Breast epithelium (tissue), 4 donors: ENCODE results near the gene DUOXA2. TPM values are rescaled to one million over a fixed set of nuclear protein-coding genes. Genes with fewer than 3 reads are reported as not detected.
A peak's percentile ranks its signal among the peaks of the same experiment; 100 is the strongest.

Experiments used
- DNase-seq, 2 donors: peaks; one replicate each; pipeline ENCODE4 v3.0.0-alpha.2; 2019; ENCODE audit warnings: low spot score in 2 of 2
- H3K27ac ChIP-seq, 2 donors: fragments of 200-600 bp; sonication (generic) in 1 of 2; one replicate each; pipeline ENCODE4 v1.5.1; 2016 to 2019; ENCODE audit warnings: mild to moderate bottlenecking in 1 of 2
- H3K27me3 ChIP-seq, 2 donors: fragments of 200-600 bp; sonication (generic) in 1 of 2; one replicate each; pipeline versions ENCODE4 v1.5.1 to v1.6.0; 2017 to 2019; ENCODE audit warnings: control low read depth in 1 of 2, mild to moderate bottlenecking in 1 of 2
- H3K36me3 ChIP-seq: fragments of 200-600 bp; one replicate; pipeline ENCODE4 v1.5.1; 2019
- H3K4me1 ChIP-seq, 2 donors: fragments of 200-600 bp; sonication (generic); one replicate each; pipeline ENCODE4 v1.5.1; 2016 to 2019; ENCODE audit warnings: control low read depth in 1 of 2
- H3K4me3 ChIP-seq, 3 donors: fragments of 200-600 bp; sonication (generic); 1 replicate in 2 of 3; 2 replicates in 1 of 3; pipeline ENCODE4 v1.5.1; 2016 to 2019; ENCODE audit warnings: mild to moderate bottlenecking in 3 of 3, moderate library complexity in 2 of 3
- H3K9me3 ChIP-seq, 2 donors: fragments of 200-600 bp; sonication (generic) in 1 of 2; one replicate each; pipeline ENCODE4 v1.5.1; 2016 to 2019; ENCODE audit warnings: control low read depth in 1 of 2
- POLR2A ChIP-seq: fragments of 450-650 bp; IDR thresholded peaks from one replicate; pipeline ENCODE4 v1.6.1; 2016; ENCODE audit warnings: antibody characterized with exemption, mild to moderate bottlenecking, moderate library complexity
- POLR2AphosphoS5 ChIP-seq, 3 donors: sonication (generic); formaldehyde crosslinking; IDR thresholded peaks; one replicate each; pipeline ENCODE4 v1.6.1; 2017; ENCODE audit warnings: antibody characterized with exemption in 3 of 3
- intact Hi-C: fragments of 100-400 bp; cut with DNase I; formaldehyde crosslinking; loops from one replicate; pipeline ENCODE4 v1.15.1; 2023; ENCODE audit warnings: low total_unique reads
- total RNA-seq, 3 donors: library from RNA; depleted of rRNA; stranded (reverse); fragments of >200 nt; gene quantifications; one replicate each; pipeline ENCODE4 v1.1.0, GENCODE V29; 2016
- TF ChIP-seq, protein P1 (sequence below), 3 donors: fragments of 450-650 bp; IDR thresholded peaks; one replicate each; pipeline ENCODE4 v1.5.1; 2016 to 2017; ENCODE audit warnings: antibody characterized with exemption in 3 of 3, mild to moderate bottlenecking in 3 of 3, moderate library complexity in 3 of 3

Gene DUOXA2
- total RNA-seq, 3 donors from 2014 or later, result 0.33 TPM; not detected in 2

DNA sequence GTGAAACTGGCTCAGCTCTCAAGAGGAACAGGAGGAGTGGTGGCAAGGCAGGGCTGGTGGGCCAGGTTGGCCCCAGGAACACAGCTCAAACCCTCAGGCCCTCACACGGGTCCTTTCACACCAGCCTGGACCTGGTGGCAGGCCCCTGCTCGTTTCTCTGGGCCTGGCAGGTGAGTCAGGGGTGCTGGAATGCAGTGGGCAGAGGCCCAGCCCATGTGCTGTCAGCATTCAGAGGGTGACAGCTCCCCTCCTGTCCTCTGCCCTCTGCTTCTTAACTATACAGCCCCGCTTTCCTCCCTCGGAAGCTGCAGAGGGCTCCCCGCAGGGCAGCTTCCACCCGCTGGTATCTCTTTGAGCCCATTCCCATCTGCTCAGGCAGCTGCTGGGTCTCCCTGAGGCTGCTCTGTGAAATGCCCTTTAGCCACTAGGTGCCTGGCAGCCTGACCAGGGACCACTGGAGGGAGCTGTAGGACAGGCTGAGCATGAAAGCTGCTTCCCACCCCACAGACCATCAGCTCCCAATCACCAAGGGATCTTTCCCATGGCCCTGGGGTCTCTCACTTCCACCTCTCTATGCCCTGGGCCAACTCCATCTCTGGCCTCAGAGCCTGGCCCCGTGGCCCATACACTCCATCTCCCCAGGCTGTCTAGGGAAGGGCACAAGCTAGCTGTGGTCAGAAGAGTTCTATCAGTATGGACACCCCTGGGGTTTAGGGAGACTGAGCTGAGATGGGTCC, 48.8 kb downstream of the DUOXA2 start:
- Histone ChIP-seq H3K36me3 (no peaks in the 10 kb centered on the region), H3K4me1 (no peaks in the 10 kb centered on the region), H3K4me3 (no peak overlapping the region), H3K27me3 (no peaks in the 10 kb centered on the region), H3K27ac (peak overlapping the region; percentile 58 to 69), H3K9me3 (no peaks in the 10 kb centered on the region)
- TF ChIP-seq, protein P1, sequence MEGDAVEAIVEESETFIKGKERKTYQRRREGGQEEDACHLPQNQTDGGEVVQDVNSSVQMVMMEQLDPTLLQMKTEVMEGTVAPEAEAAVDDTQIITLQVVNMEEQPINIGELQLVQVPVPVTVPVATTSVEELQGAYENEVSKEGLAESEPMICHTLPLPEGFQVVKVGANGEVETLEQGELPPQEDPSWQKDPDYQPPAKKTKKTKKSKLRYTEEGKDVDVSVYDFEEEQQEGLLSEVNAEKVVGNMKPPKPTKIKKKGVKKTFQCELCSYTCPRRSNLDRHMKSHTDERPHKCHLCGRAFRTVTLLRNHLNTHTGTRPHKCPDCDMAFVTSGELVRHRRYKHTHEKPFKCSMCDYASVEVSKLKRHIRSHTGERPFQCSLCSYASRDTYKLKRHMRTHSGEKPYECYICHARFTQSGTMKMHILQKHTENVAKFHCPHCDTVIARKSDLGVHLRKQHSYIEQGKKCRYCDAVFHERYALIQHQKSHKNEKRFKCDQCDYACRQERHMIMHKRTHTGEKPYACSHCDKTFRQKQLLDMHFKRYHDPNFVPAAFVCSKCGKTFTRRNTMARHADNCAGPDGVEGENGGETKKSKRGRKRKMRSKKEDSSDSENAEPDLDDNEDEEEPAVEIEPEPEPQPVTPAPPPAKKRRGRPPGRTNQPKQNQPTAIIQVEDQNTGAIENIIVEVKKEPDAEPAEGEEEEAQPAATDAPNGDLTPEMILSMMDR (IDR thresholded peaks at IDR 0.05), result peak; percentile 29 to 89 (median 79)
- TF ChIP-seq POLR2AphosphoS5 (IDR thresholded peaks at IDR 0.05), result no peak
- DNase-seq, result peak in 1 of 2 donors; percentile 79
- intact Hi-C loops, result no loop called here

DNA sequence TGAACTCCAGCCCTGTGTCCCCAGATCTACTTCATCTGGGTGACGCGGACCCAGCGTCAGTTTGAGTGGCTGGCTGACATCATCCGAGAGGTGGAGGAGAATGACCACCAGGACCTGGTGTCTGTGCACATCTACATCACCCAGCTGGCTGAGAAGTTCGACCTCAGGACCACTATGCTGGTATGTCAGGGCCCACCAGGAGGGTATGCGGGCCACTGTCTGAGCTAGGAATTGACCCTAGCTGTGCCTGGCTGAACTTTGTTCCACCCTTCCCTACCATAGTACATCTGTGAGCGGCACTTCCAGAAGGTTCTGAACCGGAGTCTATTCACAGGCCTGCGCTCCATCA, 49.4 kb downstream of the DUOXA2 start:
- Histone ChIP-seq H3K36me3 (no peaks in the 10 kb centered on the region), H3K4me3 (no peak overlapping the region), H3K27me3 (no peaks in the 10 kb centered on the region), H3K9me3 (no peaks in the 10 kb centered on the region), H3K4me1 (no peaks in the 10 kb centered on the region), H3K27ac (peak overlapping the region; percentile 58 to 69)
- no peak for DNase-seq
- TF ChIP-seq POLR2AphosphoS5 (IDR thresholded peaks at IDR 0.05) (no peak), POLR2A (no peak)
- TF ChIP-seq, protein P1 (IDR thresholded peaks at IDR 0.05), result no peak
- intact Hi-C loops, result no loop called here

DNA sequence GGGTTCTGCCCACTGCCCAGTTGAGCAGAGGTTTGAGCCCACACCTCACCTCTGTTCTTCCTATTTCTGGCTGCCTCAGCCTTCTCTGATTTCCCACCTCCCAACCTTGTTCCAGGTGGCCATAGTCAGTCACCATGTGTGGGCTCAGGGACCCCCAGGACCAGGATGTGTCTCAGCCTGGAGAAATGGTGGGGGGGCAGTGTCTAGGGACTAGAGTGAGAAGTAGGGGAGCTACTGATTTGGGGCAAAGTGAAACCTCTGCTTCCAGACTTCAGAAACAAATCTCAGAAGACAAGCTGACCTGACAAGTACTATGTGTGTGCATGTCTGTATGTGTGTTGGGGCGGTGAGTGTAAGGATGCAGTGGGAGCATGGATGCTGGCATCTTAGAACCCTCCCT, 50.8 kb downstream of the DUOXA2 start:
- Histone ChIP-seq H3K4me1 (no peaks in the 10 kb centered on the region), H3K27me3 (no peaks in the 10 kb centered on the region), H3K4me3 (no peak overlapping the region), H3K9me3 (no peaks in the 10 kb centered on the region), H3K27ac (no peak overlapping the region), H3K36me3 (no peaks in the 10 kb centered on the region)
- no peak for TF ChIP-seq POLR2AphosphoS5 (IDR thresholded peaks at IDR 0.05)
- TF ChIP-seq, protein P1 (IDR thresholded peaks at IDR 0.05), result no peak
- no peak for TF ChIP-seq POLR2A
- intact Hi-C loops, result no loop called here
- DNase-seq, result no peak

DNA sequence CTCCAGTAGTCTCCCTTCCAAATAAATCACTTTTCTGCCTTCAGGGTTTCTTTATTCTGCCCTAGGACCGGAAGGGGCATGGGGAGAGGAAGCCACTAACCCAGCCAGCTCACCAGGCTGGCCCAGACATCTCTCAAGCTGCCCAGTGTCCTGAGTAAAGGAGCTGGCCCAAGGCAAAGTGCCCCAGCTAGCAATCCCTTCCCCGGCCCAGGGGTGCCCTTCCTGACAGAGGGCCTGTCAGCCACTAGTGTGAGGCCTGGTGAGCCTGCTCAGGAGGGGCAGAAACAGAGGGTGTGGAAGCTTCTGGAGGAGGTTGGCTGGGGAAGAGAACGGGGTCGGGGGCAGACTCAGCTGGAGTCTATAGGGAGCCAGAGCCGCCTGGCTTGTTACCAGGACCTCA, 51.4 kb downstream of the DUOXA2 start:
- Histone ChIP-seq H3K27ac (peak overlapping the region in 1 of 2 donors; percentile 99), H3K4me3 (no peak overlapping the region), H3K4me1 (no peaks in the 10 kb centered on the region), H3K27me3 (no peaks in the 10 kb centered on the region), H3K9me3 (no peaks in the 10 kb centered on the region), H3K36me3 (no peaks in the 10 kb centered on the region)
- no peak for TF ChIP-seq POLR2AphosphoS5 (IDR thresholded peaks at IDR 0.05)
- TF ChIP-seq, protein P1 (IDR thresholded peaks at IDR 0.05), result no peak
- TF ChIP-seq POLR2A, result no peak
- no peak for DNase-seq
- intact Hi-C loops, result no loop called here

DNA sequence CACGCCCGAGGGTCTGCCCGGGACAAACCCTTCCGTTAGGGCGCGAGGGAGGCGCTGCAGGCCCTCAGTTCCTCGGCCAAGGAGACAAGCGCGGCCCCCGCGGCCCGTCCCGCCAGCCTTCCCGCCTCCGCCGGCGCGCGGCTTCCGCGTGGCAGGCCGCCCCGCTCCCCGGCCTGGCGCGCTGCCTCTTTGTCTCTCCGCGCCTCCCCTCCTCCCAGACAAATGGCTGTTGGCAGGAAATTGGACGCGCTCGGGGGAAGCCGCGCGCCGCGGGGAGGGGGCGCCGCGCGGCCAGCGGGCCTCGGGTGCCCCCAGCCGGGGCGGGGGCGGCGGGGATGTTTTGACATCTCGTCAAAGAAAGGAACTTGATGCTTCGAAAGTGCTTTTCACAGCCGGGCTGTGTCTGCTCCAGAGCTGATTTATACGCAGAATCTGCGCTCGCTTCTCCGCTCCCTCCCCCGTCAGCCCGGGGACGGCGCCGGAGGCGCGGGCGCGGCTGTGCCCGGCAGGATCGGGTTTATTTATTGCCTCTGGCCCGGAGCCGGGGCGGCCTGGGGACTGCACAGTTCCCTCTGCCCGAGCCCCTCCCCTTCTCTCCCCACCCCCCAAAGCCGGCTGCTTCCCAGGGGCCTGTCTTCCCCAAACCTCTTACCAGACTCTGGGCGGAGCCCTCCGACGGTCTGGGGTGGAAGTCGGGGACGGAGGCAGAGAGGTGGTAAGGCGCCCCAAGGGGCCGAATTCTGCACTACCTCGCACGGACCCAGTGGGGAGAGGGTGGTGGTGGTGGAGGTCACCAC, 52.9 kb downstream of the DUOXA2 start:
- Histone ChIP-seq H3K9me3 (no peaks in the 10 kb centered on the region), H3K36me3 (no peaks in the 10 kb centered on the region), H3K27ac (peak overlapping the region; percentile 97 to 99), H3K4me1 (no peaks in the 10 kb centered on the region), H3K4me3 (peak overlapping the region; percentile 55 to 92 (median 77)), H3K27me3 (no peaks in the 10 kb centered on the region)
- intact Hi-C loops, result no loop called here
- TF ChIP-seq POLR2AphosphoS5 (IDR thresholded peaks at IDR 0.05) (no peak), POLR2A (peak; percentile 43)
- TF ChIP-seq, protein P1 (IDR thresholded peaks at IDR 0.05), result peak; percentile 64 to 78 (median 65)
- peak; percentile 77 to 83 for DNase-seq
